OCI-LY7 (cell line): ENCODE results near the gene SLC5A8. TPM values are rescaled to one million over a fixed set of nuclear protein-coding genes. Genes with fewer than 3 reads are reported as not detected.
A peak's percentile ranks its signal among the peaks of the same experiment; 100 is the strongest.

ENCODE experiments used
- BruUV-seq: library from RNA; stranded (reverse); fragments of 400-500 nt; replicated peaks from 2 replicates; lab custom pipeline; 2021; lab: Mats Ljungman, UMichigan
- CTCF ChIA-PET: fragments of 300-600 bp; sonication (Branson Sonifier 250); formaldehyde crosslinking; loops from one replicate; lab custom pipeline; 2022; ENCODE audit warnings: antibody characterized with exemption; ENCODE audit not compliant: unreplicated experiment; lab: Charles Lee
- POLR2A ChIA-PET: fragments of 300-600 bp; sonication (Branson Sonifier 250); formaldehyde crosslinking; loops from one replicate; lab custom pipeline; 2022; ENCODE audit warnings: antibody characterized with exemption; lab: Charles Lee
- DNase-seq: peaks from one replicate; pipeline ENCODE4 v3.0.0-alpha.2; 2015; ENCODE audit warnings: low spot score
- H2AFZ ChIP-seq: fragments of 200-600 bp; sonication (generic), shearing (Covaris generic); 2 replicates; pipeline ENCODE4 v1.6.1; 2014; ENCODE audit warnings: mild to moderate bottlenecking, antibody characterized with exemption, low read length, moderate library complexity
- H3K27ac ChIP-seq: fragments of 200-600 bp; sonication (generic); 2 replicates; pipeline ENCODE4 v1.5.1; 2014; ENCODE audit warnings: mixed run types, low read depth, mild to moderate bottlenecking, moderate library complexity, low read length, inconsistent platforms; ENCODE audit not compliant: poor library complexity, severe bottlenecking
- H3K36me3 ChIP-seq: fragments of 200-600 bp; sonication (generic); 2 replicates; pipeline ENCODE4 v1.6.1; 2014; ENCODE audit warnings: mild to moderate bottlenecking, antibody characterized with exemption, low read length, moderate library complexity, mixed read lengths; ENCODE audit not compliant: insufficient read depth
- H3K4me1 ChIP-seq: fragments of 200-600 bp; sonication (generic); 2 replicates; pipeline ENCODE4 v1.5.1; 2014; ENCODE audit warnings: mild to moderate bottlenecking, low read length; ENCODE audit not compliant: insufficient read depth, poor library complexity, severe bottlenecking
- H3K4me2 ChIP-seq: fragments of 200-600 bp; sonication (generic); 2 replicates; pipeline ENCODE4 v1.6.1; 2014; ENCODE audit warnings: mild to moderate bottlenecking, low read length
- H3K4me3 ChIP-seq: fragments of 200-600 bp; sonication (generic); 2 replicates; pipeline ENCODE4 v1.5.1; 2014; ENCODE audit warnings: mild to moderate bottlenecking, low read depth, low read length; ENCODE audit not compliant: poor library complexity, severe bottlenecking
- H3K79me2 ChIP-seq: fragments of 200-600 bp; sonication (generic); 2 replicates; pipeline ENCODE4 v1.6.1; 2016; ENCODE audit warnings: low read depth, mild to moderate bottlenecking, low read length, moderate library complexity, mixed read lengths; ENCODE audit not compliant: insufficient read depth
- H3K9me2 ChIP-seq: fragments of 200-600 bp; sonication (generic); 2 replicates; pipeline ENCODE4 v1.6.1; 2016; ENCODE audit warnings: mild to moderate bottlenecking, low read length, mixed read lengths; ENCODE audit not compliant: insufficient read depth
- H3K9me3 ChIP-seq: fragments of 200-600 bp; sonication (generic); 2 replicates; pipeline ENCODE4 v1.6.1; 2014; ENCODE audit warnings: mild to moderate bottlenecking, mixed run types, low read length, mixed read lengths
- H4K20me1 ChIP-seq: fragments of 200-600 bp; sonication (generic); 2 replicates; pipeline ENCODE4 v1.6.1; 2014; ENCODE audit warnings: mild to moderate bottlenecking, antibody characterized with exemption, low read length, moderate library complexity, mixed read lengths; ENCODE audit not compliant: insufficient read depth
- CTCF ChIP-seq: fragments of 200-600 bp; sonication (generic); conservative IDR thresholded peaks from 2 replicates; pipeline ENCODE4 v1.5.1; 2014; ENCODE audit warnings: mild to moderate bottlenecking, antibody characterized with exemption, low read length, moderate library complexity, mixed read lengths
- EZH2phosphoT487 ChIP-seq: fragments of 200-600 bp; sonication (generic); IDR thresholded peaks from 2 replicates; pipeline ENCODE4 v1.6.1; 2018; ENCODE audit warnings: low read depth, borderline replicate concordance, mild to moderate bottlenecking, mixed run types, antibody characterized with exemption, low read length, moderate library complexity, mixed read lengths
- intact Hi-C: fragments of 100-400 bp; cut with micrococcal nuclease; formaldehyde crosslinking; loops from one replicate; pipeline ENCODE4 v1.10.0; 2022; ENCODE audit not compliant: unreplicated experiment
- total RNA-seq, 2 experiments: library from RNA; depleted of rRNA in 1 of 2; stranded (reverse); fragments of >200 nt in 1 of 2; shearing (Covaris generic) in 1 of 2; gene quantifications; 2 replicates each; pipeline ENCODE4 v1.2.3, GENCODE V29; 2014 to 2022

SLC5A8 gene
- total RNA-seq, 2 experiments from 2014 or later: not detected

- POLR2A ChIA-PET: interaction anchor here (0.6 kb wide), 1 partner anchor 684 kb away, joined by 3 read pairs; no protein-coding TSS in a partner anchor
These were observed 36.8 kb downstream of the SLC5A8 start for GRCh38 chr12:101173197-101173749.

GRCh38 chr12:101172316-101172715, 37.7 kb downstream of the SLC5A8 start:
- DNase-seq: peak; percentile 3
- Histone ChIP-seq H3K36me3 (no peaks in the 10 kb centered on the region), H3K4me3 (no peak overlapping the region), H3K4me1 (no peaks in the 10 kb centered on the region), H3K9me2 (no peaks in the 10 kb centered on the region), H4K20me1 (no peaks in the 10 kb centered on the region), H3K9me3 (no peaks in the 10 kb centered on the region), H3K79me2 (no peaks in the 10 kb centered on the region), H3K4me2 (no peak overlapping the region), H2AFZ (no peak overlapping the region), H3K27ac (no peak overlapping the region)
- intact Hi-C loops: no loop called here
- no TSS peak for BruUV-seq
- POLR2A ChIA-PET: no interaction called here
- CTCF ChIA-PET: no interaction called here
- TF ChIP-seq CTCF (peak; percentile 42), EZH2phosphoT487 (no peak)

More at GRCh38 chr12:101173197-101173749, 36.8 kb downstream of the SLC5A8 start:
- TF ChIP-seq EZH2phosphoT487 (no peak), CTCF (no peak)
- Histone ChIP-seq H3K36me3 (no peaks in the 10 kb centered on the region), H3K27ac (no peak overlapping the region), H3K4me1 (no peaks in the 10 kb centered on the region), H3K4me3 (no peak overlapping the region), H4K20me1 (no peaks in the 10 kb centered on the region), H3K79me2 (no peaks in the 10 kb centered on the region), H2AFZ (no peak overlapping the region), H3K4me2 (no peak overlapping the region), H3K9me2 (no peaks in the 10 kb centered on the region), H3K9me3 (no peaks in the 10 kb centered on the region)
- CTCF ChIA-PET: no interaction called here
- no TSS peak for BruUV-seq
- intact Hi-C loops: no loop called here
- DNase-seq: no peak

- H3K27ac ChIP-seq: no peak overlapping the region
- TF ChIP-seq CTCF: no peak
- no peak for TF ChIP-seq EZH2phosphoT487
- no peaks in the 10 kb centered on the region for H3K4me1 ChIP-seq
- no TSS peak for BruUV-seq
- ChIA-PET POLR2A (interaction anchor here (0.6 kb wide), 1 partner anchor 820 kb away, joined by 4 read pairs; no protein-coding TSS in a partner anchor), CTCF (no interaction called here)
- H3K9me3 ChIP-seq: no peaks in the 10 kb centered on the region
- no peaks in the 10 kb centered on the region for H4K20me1 ChIP-seq
- H3K9me2 ChIP-seq: no peaks in the 10 kb centered on the region
- H3K4me2 ChIP-seq: no peak overlapping the region
- H2AFZ ChIP-seq: no peak overlapping the region
- intact Hi-C loops: no loop called here
- H3K79me2 ChIP-seq: no peaks in the 10 kb centered on the region
- DNase-seq: no peak
- H3K4me3 ChIP-seq: no peak overlapping the region
- H3K36me3 ChIP-seq: no peaks in the 10 kb centered on the region
These were observed 42.0 kb downstream of the SLC5A8 start for GRCh38 chr12:101168001-101168400.
